C1 segment of cervical spinal cord (tissue), 14 donors: ENCODE results near the gene STX19.
"Not testable (repeated sequence)": the region's sequence is repeated elsewhere in the genome, so short reads cannot be mapped to it uniquely, and the experiment has no call there.

Source experiments
- DNase-seq, 14 donors: peaks; one replicate each; lab custom pipeline; 2025; lab: John Stamatoyannopoulos, UW

The STX19 gene

DNA sequence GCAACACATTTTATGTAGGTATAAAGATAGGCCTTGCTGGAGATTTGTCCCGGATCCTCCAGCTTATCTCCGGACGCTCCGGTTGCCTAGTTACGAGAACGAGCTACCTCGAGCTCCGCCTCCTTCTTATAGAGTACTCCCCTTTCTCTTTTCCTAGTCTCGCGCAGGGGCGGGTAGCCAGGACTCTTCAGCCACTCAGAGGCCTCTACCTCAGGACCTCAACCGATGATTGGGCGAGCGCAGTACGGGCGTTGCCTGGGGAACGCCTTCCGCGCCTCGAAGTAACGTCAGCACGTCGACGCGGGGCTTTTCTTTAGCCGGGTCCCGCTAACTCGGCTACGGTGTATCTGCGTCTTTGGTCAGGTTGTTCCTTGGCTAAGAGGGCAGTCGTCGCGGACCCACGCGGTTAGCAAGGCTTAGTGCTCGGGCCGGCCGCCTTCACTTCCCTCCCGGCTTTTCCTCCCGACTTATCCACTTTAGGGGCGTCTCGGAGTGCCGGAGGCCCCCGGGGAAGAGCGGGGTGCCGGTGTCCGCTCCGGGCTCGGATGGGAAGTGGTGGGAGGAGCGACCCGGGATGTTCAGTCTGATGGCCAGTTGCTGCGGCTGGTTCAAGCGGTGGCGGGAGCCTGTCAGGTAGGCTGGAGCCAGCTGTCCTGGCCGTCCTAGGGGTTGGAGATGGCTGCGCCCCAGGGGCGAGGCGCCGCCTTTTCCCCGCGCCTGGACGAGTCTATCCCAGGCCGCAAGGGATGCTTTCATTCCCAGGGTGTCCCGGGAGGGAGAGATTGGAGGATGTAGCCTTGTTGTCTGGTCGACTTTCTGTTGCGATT lies 48.3 kb downstream of the STX19 start, which contains the start of gene ARL13B:
Gene ARL13B (plus strand): TSS at position 306 of the 827 bp plus-strand sequence. CDS start 269 bp downstream, at position 575.
- DNase-seq: peak; percentile 54 to 98 (median 92)

- DNase-seq: peak; percentile 8 to 74 (median 58)
Measured at GRCh38 chr3:93973131-93974126, 55.0 kb downstream of the STX19 start, which contains the start of gene PROS1. Gene PROS1, minus strand, starts transcription at chr3:93973896. Its CDS starts 147 bp downstream, at chr3:93973749.

- no peak for DNase-seq
Measured at GRCh38 chr3:93969997-93970396, 58.4 kb downstream of the STX19 start.

GRCh38 chr3:93969443-93969842 lies 59.0 kb downstream of the STX19 start:
- DNase-seq: no peak

DNA sequence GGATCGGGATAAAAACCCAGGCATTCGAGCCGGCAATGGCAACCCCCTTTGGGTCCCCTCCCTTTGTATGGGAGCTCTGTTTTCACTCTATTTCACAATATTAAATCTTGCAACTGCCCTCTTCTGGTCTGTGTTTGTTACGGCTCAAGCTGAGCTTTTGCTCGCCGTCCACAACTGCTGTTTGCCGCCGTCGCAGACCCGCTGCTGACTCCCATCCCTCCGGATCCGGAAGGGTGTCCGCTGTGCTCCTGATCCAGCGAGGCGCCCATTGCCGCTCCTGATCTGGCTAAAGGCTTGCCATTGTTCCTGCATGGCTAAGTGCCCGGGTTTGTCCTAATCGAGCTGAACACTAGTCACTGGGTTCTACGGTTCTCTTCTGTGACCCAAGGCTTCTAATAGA lies 63.3 kb downstream of the STX19 start:
- not testable (repeated sequence) for DNase-seq
